ENCODE data around the gene ZNF22.

The ZNF22 gene

DNA sequence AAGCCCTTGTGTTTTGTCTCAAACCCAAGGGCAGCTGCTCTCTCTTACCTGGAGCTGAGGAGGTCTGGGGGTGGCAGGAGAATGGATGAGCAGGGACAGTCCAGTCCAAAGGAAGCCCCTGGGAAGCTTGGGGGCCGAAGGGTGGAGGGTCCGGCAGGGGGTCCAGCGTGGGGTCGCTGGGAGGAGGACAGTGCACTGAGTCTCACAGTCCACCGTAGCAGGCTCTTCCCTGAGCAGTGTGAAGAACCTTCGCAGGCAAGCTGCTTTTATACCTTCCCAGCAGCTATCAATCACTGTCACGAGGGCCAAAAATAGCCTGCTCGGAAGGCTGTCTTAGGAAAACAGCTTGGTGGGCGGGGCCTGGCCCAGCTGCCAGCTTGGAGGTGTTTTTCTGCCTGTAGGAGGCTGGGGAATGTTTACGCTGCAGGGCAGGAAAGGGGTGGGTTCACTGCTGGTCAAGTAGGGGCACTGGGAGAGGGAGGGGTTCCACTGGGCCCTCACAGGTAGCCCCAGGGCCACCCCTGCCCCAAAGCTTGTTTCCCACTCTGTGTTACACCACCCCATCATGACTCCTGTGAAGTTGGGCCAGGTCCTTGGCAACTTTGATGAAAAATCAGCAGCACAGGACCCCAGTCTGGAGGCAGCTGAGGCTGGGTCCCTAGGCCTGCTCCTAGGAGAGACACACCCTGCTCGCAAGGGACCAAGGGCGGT, 22.0 kb upstream of the ZNF22 start, which contains the start of gene DEPP1:
TSS of gene DEPP1 (minus strand) at position 240 of the 711 bp plus-strand sequence. CDS start 779 bp downstream, outside the sequence.
- Mint-ChIP-seq H3K4me3 (no peak within 1 kb of the TSS), H3K27me3 (peaks cover 5% of the 10 kb centered on the region)

GRCh38 chr10:44979281-44980191, 21.2 kb upstream of the ZNF22 start:
- H3K4me3 Mint-ChIP-seq = no peak overlapping the region
- H3K27ac Mint-ChIP-seq = no peak overlapping the region
- DNase-seq = no peak
- H3K27me3 Mint-ChIP-seq = peaks cover 5% of the 10 kb centered on the region
- H3K9me3 Mint-ChIP-seq = no peaks in the 10 kb centered on the region
- peaks cover 10% of the 10 kb centered on the region for H3K4me1 Mint-ChIP-seq (ENCODE audit: low read depth)
- H3K36me3 Mint-ChIP-seq (ENCODE audit: low read depth) = no peaks in the 10 kb centered on the region

More for the DNA sequence above, 22.0 kb upstream of the ZNF22 start, which contains the start of gene DEPP1:
- no peak for DNase-seq
- Mint-ChIP-seq H3K36me3 (ENCODE audit: low read depth) (no peaks in the 10 kb centered on the region), H3K27ac (no peak within 1 kb of the TSS), H3K9me3 (no peaks in the 10 kb centered on the region), H3K4me1 (ENCODE audit: low read depth) (peaks cover 17% of the 10 kb centered on the region)

DNA sequence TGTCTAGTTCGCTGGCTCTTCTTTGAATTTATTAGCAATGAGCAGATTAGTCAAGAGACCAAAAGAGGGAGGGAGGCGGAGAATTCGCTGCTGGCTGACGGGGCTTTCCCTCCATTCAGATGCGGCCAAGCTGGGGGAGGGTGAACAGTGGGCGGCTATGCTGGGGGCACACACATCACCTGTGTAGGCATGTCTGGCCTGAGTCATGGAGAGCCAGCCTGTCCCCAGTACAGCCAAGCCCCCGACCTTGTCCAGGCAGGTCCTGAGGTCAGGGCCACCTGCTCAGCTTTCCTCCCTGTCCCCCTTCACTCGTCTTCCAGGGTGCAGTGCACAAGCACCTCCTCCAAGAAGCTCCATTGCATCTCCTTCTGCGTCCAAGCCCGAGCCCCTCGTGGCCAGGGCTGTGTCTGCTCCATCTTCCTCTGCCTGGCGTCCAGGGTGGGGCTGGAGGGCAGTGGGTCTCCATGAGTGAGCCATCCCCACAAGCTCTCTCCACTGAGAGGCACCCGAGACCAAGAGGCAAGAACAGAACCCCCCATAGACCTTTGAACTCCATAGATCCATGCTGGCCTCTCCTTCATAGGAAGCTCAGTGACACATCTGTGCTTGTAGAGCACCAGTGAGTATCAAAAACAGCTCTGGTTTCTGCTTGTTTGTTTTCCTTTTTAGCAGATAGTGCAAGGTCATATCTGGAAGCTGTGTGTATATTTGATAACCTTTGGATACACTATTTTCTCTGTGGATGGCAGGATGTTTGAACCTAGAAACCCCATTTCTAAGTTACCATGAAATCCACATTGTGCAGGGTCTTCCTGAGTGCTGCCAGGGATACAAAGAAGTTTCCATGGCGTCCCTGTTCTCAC, 20.2 kb upstream of the ZNF22 start:
- Mint-ChIP-seq H3K36me3 (ENCODE audit: low read depth) (no peaks in the 10 kb centered on the region), H3K27ac (no peak overlapping the region), H3K27me3 (peaks cover 5% of the 10 kb centered on the region), H3K9me3 (no peaks in the 10 kb centered on the region), H3K4me3 (no peak overlapping the region), H3K4me1 (ENCODE audit: low read depth) (peaks cover 7% of the 10 kb centered on the region)
- DNase-seq = no peak

DNA sequence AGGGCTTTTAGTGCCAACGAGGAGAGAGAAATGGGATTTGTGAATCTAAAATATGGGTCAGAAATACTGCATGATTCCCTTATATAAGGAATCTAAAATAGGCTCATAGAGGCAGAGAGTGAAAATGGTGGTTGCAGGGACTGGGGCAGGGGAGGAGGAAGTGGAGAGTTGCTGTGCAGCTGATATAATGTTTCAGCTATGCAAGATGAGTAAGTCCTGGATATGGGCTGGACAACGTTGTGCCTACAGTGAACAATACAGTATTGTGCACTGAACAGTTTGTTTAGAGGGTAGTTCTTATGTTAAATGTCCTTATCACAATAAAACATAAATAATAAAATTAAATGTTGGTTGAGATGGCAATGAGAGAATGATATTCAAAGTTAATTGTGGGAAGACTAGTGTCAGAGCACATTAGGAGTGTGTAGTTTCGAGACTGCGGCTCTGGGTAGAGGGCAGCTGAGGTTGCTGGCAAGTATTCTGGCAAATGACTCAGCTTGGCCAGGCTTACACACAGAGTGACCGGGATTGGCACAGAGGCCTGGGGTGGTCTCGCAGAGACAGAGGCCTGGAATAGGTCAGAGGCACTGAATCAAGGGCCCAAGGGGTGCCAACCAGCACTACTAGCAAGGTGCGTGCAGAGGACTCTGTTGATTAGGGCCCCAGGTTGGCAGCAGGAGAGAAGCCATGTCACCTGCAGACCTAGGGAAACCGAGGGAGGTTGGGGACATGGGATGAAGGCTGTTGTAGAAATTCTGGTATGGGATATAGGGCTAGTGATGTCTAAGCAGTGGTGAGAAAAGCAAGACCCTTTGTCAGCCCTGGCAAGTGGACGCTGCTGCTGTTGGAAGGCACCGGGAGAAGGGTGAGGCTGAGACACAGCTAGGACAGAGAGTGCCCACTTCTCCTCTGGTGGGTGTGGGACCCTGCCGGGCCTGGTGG, 19.3 kb upstream of the ZNF22 start:
- Mint-ChIP-seq H3K27ac (no peak overlapping the region), H3K4me1 (ENCODE audit: low read depth) (peaks cover 4% of the 10 kb centered on the region), H3K27me3 (peaks cover under 1% of the 10 kb centered on the region), H3K36me3 (ENCODE audit: low read depth) (no peaks in the 10 kb centered on the region), H3K9me3 (no peaks in the 10 kb centered on the region), H3K4me3 (no peak overlapping the region)
- no peak for DNase-seq

DNA sequence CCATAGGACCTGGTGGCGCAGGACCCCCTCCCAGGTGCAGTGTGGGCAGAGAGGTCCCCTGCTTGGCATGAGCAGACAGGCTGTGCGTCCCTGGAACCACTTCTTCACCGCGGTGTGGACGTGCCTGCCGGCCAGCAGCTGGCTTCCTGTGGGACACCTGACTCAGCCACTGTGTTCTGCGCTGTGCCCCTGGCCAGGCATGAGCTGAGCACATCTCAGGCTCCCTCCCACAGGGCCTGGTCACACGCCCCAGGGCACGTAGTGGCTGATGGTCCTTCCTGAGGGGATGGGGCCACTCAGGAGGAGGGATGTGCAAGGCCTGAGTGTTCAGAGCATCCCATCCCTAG, 18.6 kb upstream of the ZNF22 start:
- Mint-ChIP-seq H3K27me3 (no peaks in the 10 kb centered on the region), H3K9me3 (no peaks in the 10 kb centered on the region), H3K36me3 (ENCODE audit: low read depth) (no peaks in the 10 kb centered on the region), H3K4me1 (ENCODE audit: low read depth) (peaks cover 4% of the 10 kb centered on the region), H3K27ac (no peak overlapping the region), H3K4me3 (no peak overlapping the region)
- DNase-seq = no peak

GRCh38 chr10:44982496-44982895, 18.2 kb upstream of the ZNF22 start:
- no peak overlapping the region for H3K4me3 Mint-ChIP-seq
- no peaks in the 10 kb centered on the region for H3K9me3 Mint-ChIP-seq
- H3K4me1 Mint-ChIP-seq (ENCODE audit: low read depth) = peaks cover 4% of the 10 kb centered on the region
- DNase-seq = no peak
- no peaks in the 10 kb centered on the region for H3K27me3 Mint-ChIP-seq
- H3K27ac Mint-ChIP-seq = no peak overlapping the region
- H3K36me3 Mint-ChIP-seq (ENCODE audit: low read depth) = no peaks in the 10 kb centered on the region

DNA sequence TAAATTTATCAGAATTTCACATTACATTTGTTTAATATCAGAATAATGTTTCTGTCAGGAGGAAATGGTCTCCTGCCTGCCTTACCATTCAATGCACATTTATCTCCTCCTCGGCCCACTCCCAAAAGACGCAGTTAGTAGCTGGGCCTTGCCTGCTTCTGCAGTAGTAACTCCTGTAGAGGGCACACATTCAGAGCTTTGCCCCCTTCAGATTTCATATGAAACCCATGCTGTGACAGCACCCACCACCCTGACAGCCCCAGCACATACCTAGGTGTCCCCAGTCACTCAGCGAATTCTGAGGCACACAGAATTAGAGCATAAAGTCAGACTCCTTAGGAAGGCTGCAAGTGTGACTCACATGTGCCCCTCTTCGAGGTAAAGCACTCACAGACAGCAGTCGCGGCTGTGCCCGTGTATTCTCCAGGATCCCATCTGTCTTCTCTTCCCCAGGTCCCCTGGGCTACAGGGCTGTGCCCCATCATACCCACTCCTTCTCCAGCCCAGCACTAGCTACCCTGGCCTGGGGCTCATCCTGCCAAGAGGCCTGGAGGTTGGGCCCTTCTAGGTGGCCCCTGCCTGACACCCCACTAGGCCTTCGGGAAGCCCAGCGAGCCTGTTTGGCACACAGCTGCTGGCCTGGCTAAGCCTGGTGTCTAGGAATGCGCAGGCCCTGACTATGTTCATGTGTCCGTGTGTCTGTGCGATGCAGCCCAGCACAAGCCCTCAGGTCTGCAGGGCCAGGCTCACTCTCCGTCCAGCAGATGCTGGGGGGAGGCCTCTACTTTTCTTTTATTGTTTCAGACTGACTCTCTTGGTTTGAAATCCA, 17.4 kb upstream of the ZNF22 start:
- Mint-ChIP-seq H3K4me3 (no peak overlapping the region), H3K36me3 (ENCODE audit: low read depth) (no peaks in the 10 kb centered on the region), H3K9me3 (no peaks in the 10 kb centered on the region), H3K4me1 (ENCODE audit: low read depth) (peaks cover 3% of the 10 kb centered on the region), H3K27me3 (peaks cover under 1% of the 10 kb centered on the region), H3K27ac (no peak overlapping the region)
- DNase-seq = no peak

DNA sequence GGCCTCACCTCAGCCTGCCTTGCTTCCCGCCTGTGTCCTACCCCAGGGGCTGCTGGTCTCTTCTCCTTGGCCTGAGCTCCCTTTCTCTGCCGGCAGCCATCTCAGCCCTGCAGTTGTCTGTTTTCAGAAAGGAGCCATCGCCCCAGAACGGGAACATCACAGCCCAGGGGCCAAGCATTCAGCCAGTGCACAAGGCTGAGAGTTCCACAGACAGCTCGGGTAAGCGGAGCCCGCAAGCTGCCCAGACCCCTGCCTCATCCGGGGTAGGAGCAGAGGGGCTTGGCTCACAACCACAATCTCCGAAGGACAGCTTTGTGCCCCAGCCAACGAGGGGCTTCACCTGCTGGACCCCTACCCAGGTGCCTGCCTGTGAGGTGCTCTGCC, 16.8 kb upstream of the ZNF22 start:
- Mint-ChIP-seq H3K27ac (no peak overlapping the region), H3K4me1 (ENCODE audit: low read depth) (no peaks in the 10 kb centered on the region), H3K9me3 (no peaks in the 10 kb centered on the region), H3K36me3 (ENCODE audit: low read depth) (no peaks in the 10 kb centered on the region), H3K27me3 (peaks cover 5% of the 10 kb centered on the region), H3K4me3 (no peak overlapping the region)
- DNase-seq = no peak

GRCh38 chr10:44984671-44985101, 16.0 kb upstream of the ZNF22 start:
- Mint-ChIP-seq H3K27ac (no peak overlapping the region), H3K27me3 (peaks cover 5% of the 10 kb centered on the region), H3K9me3 (no peaks in the 10 kb centered on the region), H3K36me3 (ENCODE audit: low read depth) (no peaks in the 10 kb centered on the region), H3K4me1 (ENCODE audit: low read depth) (no peaks in the 10 kb centered on the region), H3K4me3 (no peak overlapping the region)
- DNase-seq = no peak

DNA sequence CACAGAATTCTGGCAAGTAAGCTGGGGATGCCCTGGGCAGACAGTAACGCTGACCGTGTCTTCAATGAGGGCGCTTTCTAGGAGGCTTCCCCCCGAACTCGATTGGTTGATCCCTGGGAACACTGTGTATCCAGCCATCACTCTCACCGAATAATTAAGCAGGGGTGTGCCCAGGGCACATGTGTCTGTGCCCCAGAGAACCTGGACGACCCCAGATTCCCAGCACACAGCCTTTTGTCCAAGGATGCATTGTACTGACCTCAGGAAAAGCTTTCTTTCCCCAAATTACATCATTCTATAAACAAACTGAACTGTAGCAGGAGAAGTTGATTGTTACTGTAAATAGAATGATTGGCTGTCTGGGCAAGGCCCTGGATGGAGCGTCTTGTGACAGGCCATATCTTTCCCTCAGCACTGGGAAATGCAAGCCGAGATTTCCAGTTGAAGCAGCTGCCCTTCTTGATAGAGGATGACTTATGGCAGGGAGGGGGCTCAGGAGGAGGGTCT, 15.5 kb upstream of the ZNF22 start:
- H3K27ac Mint-ChIP-seq = no peak overlapping the region
- no peak for DNase-seq
- no peak overlapping the region for H3K4me3 Mint-ChIP-seq
- no peaks in the 10 kb centered on the region for H3K9me3 Mint-ChIP-seq
- H3K4me1 Mint-ChIP-seq (ENCODE audit: low read depth) = no peaks in the 10 kb centered on the region
- H3K27me3 Mint-ChIP-seq = peaks cover 5% of the 10 kb centered on the region
- no peaks in the 10 kb centered on the region for H3K36me3 Mint-ChIP-seq (ENCODE audit: low read depth)

GRCh38 chr10:44986179-44986578, 14.5 kb upstream of the ZNF22 start:
- H3K4me3 Mint-ChIP-seq = no peak overlapping the region
- H3K27ac Mint-ChIP-seq = no peak overlapping the region
- no peaks in the 10 kb centered on the region for H3K36me3 Mint-ChIP-seq (ENCODE audit: low read depth)
- H3K27me3 Mint-ChIP-seq = peaks cover 5% of the 10 kb centered on the region
- no peak for DNase-seq
- no peaks in the 10 kb centered on the region for H3K9me3 Mint-ChIP-seq
- H3K4me1 Mint-ChIP-seq (ENCODE audit: low read depth) = no peaks in the 10 kb centered on the region

GRCh38 chr10:44986670-44987069, 14.1 kb upstream of the ZNF22 start:
- Mint-ChIP-seq H3K27ac (no peak overlapping the region), H3K9me3 (no peaks in the 10 kb centered on the region), H3K4me1 (ENCODE audit: low read depth) (no peaks in the 10 kb centered on the region), H3K27me3 (peaks cover 5% of the 10 kb centered on the region), H3K36me3 (ENCODE audit: low read depth) (no peaks in the 10 kb centered on the region), H3K4me3 (no peak overlapping the region)
- DNase-seq = no peak

Measured in activated T-cell treated with anti-CD3 and anti-CD28 coated beads, Interleukin-2, amount 50 U/mL, for 24 hours (primary cell).